ENCODE data around the gene DDX3X. TPM values are rescaled to one million over a fixed set of nuclear protein-coding genes. Genes with fewer than 3 reads are reported as not detected.

The DDX3X gene
- polyA plus RNA-seq, 1 of the 3 experiments (the other 2 are of a cell fraction): 30.9 TPM

- TF ChIP-seq EZH2phosphoT487 (IDR thresholded peaks at IDR 0.05; ENCODE audit: borderline replicate concordance, low read depth): no peak
- TF ChIP-seq MEF2A (IDR thresholded peaks at IDR 0.05; ENCODE audit: borderline replicate concordance, low read depth): no peak
- TF ChIP-seq ZBTB33 (IDR thresholded peaks at IDR 0.05; ENCODE audit: borderline replicate concordance, low read depth): no peak
- no peak for TF ChIP-seq MXI1 (IDR thresholded peaks at IDR 0.05; ENCODE audit: low read depth, low read length)
- no peak for TF ChIP-seq NRF1 (IDR thresholded peaks at IDR 0.05; ENCODE audit: low read depth, low read length)
Observed at GRCh38 chrX:41320393-41320792, 13.6 kb upstream of the DDX3X start (continued).

- no peaks in the 10 kb centered on the region for H3K36me3 ChIP-seq (replicated peaks in 1 of 2; ENCODE audit: control insufficient read depth in 1 of 2, insufficient read depth in 2 of 2, low read length in 1 of 2)
- TF ChIP-seq ELF1 (IDR thresholded peaks at IDR 0.05) (no peak), FOXJ3 (CRISPR knock-in tag; IDR thresholded peaks at IDR 0.05) (no peak), PBX3 (IDR thresholded peaks at IDR 0.05) (no peak), POLR2AphosphoS5 (IDR thresholded peaks at IDR 0.05; ENCODE audit: low read depth, low read length) (no peak), RAD21 (IDR thresholded peaks at IDR 0.05; ENCODE audit: low read length) (no peak), TCF12 (IDR thresholded peaks at IDR 0.05) (no peak), TAF1 (IDR thresholded peaks at IDR 0.05; ENCODE audit: borderline replicate concordance, low read depth, low read length) (no peak), SMC3 (IDR thresholded peaks at IDR 0.05; ENCODE audit: low read depth, low read length) (no peak), JUND (IDR thresholded peaks at IDR 0.05) (no peak), MEF2A (IDR thresholded peaks at IDR 0.05; ENCODE audit: borderline replicate concordance, low read depth) (no peak), USF1 (IDR thresholded peaks at IDR 0.05; ENCODE audit: borderline replicate concordance, low read depth) (no peak), GATA2 (CRISPR knock-in tag; IDR thresholded peaks at IDR 0.05) (no peak), ZBTB33 (IDR thresholded peaks at IDR 0.05; ENCODE audit: borderline replicate concordance, low read depth) (no peak), SIN3A (IDR thresholded peaks at IDR 0.05; ENCODE audit: borderline replicate concordance, low read depth, low read length) (no peak), NFIC (IDR thresholded peaks at IDR 0.05; ENCODE audit: borderline replicate concordance) (no peak)
- TF ChIP-seq, protein P1, sequence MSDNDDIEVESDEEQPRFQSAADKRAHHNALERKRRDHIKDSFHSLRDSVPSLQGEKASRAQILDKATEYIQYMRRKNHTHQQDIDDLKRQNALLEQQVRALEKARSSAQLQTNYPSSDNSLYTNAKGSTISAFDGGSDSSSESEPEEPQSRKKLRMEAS (IDR thresholded peaks at IDR 0.05; ENCODE audit: low read depth): no peak
- TF ChIP-seq, protein P2, sequence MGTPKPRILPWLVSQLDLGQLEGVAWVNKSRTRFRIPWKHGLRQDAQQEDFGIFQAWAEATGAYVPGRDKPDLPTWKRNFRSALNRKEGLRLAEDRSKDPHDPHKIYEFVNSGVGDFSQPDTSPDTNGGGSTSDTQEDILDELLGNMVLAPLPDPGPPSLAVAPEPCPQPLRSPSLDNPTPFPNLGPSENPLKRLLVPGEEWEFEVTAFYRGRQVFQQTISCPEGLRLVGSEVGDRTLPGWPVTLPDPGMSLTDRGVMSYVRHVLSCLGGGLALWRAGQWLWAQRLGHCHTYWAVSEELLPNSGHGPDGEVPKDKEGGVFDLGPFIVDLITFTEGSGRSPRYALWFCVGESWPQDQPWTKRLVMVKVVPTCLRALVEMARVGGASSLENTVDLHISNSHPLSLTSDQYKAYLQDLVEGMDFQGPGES (IDR thresholded peaks at IDR 0.05; ENCODE audit: low read depth, low read length): no peak
- H3K9me3 ChIP-seq: no peaks in the 10 kb centered on the region
- H4K20me1 ChIP-seq (ENCODE audit: insufficient read depth): no peaks in the 10 kb centered on the region
- no peak overlapping the region for H3K9ac ChIP-seq
- H3K4me2 ChIP-seq: no peak overlapping the region
- no peaks in the 10 kb centered on the region for H3K9me2 ChIP-seq
- no peaks in the 10 kb centered on the region for H3K4me1 ChIP-seq (ENCODE audit: control insufficient read depth in 1 of 2, insufficient read depth in 2 of 2, low read depth in 1 of 2, low read length in 1 of 2)
- H3K79me2 ChIP-seq (ENCODE audit: insufficient read depth): no peaks in the 10 kb centered on the region
- no peak overlapping the region for H3K27ac ChIP-seq (ENCODE audit: low read depth in 2 of 2, low read length in 1 of 2)
- no peaks in the 10 kb centered on the region for H3K27me3 ChIP-seq (ENCODE audit: insufficient read depth)
- POLR2A ChIA-PET: no interaction called here
- DNase-seq: no peak
- no peak overlapping the region for H3K4me3 ChIP-seq (ENCODE audit: low read depth in 2 of 2, low read length in 1 of 2)
- CTCF ChIA-PET: interaction anchor here (0.6 kb wide), 1 partner anchor 34 kb away, joined by 3 read pairs; no protein-coding TSS in a partner anchor
- no peak overlapping the region for H2AFZ ChIP-seq (ENCODE audit: low read depth)
- no peaks in the 10 kb centered on the region for H3F3A ChIP-seq (replicated peaks; ENCODE audit: insufficient read depth)
- WGBS (ENCODE audit: low lambda C conversion rate): 93% methylated on average over 13 of the region's 20 CpGs
Observed at GRCh38 chrX:41322821-41323603, 10.9 kb upstream of the DDX3X start.
